ENCODE results near the gene ARHGAP12. TPM values are rescaled to one million over a fixed set of nuclear protein-coding genes. Genes with fewer than 3 reads are reported as not detected.

ARHGAP12 gene
- total RNA-seq, 1 donor from 2014 or later = 21.7 TPM

GRCh38 chr10:31847515-31847914 lies 81.1 kb downstream of the ARHGAP12 start:
- DNase-seq (ENCODE audit: low spot score) = no peak
- intact Hi-C loops (cut with DNase I) = no loop called here

- intact Hi-C loops (cut with DNase I) = no loop called here
- DNase-seq (ENCODE audit: low spot score) = no peak
Measured at GRCh38 chr10:31838709-31839108, 89.9 kb downstream of the ARHGAP12 start.

- DNase-seq (ENCODE audit: low spot score) = no peak
- intact Hi-C loops (cut with DNase I) = no loop called here
Measured at GRCh38 chr10:31838065-31838464, 90.6 kb downstream of the ARHGAP12 start.

- no peak for DNase-seq (ENCODE audit: low spot score)
Measured at GRCh38 chr10:31836569-31837406, 91.8 kb downstream of the ARHGAP12 start.

GRCh38 chr10:31833753-31834152 lies 94.9 kb downstream of the ARHGAP12 start:
- intact Hi-C loops (cut with DNase I) = no loop called here
- DNase-seq (ENCODE audit: low spot score) = no peak

More at GRCh38 chr10:31836569-31837406, 91.8 kb downstream of the ARHGAP12 start:
- intact Hi-C loops (cut with DNase I) = no loop called here

- DNase-seq (ENCODE audit: low spot score) = no peak
- intact Hi-C loops (cut with DNase I) = no loop called here
Measured at GRCh38 chr10:31832261-31832660, 96.4 kb downstream of the ARHGAP12 start.

GRCh38 chr10:31830887-31831286 lies 97.7 kb downstream of the ARHGAP12 start:
- intact Hi-C loops (cut with DNase I) = no loop called here
- DNase-seq (ENCODE audit: low spot score) = no peak

- no peak for DNase-seq (ENCODE audit: low spot score)
- intact Hi-C loops (cut with DNase I) = no loop called here
Measured at GRCh38 chr10:31829776-31830175, 98.9 kb downstream of the ARHGAP12 start.

- DNase-seq (ENCODE audit: low spot score) = no peak
- intact Hi-C loops (cut with DNase I) = no loop called here
Measured at GRCh38 chr10:31823358-31823757, 105.3 kb downstream of the ARHGAP12 start.

GRCh38 chr10:31822616-31823318 lies 105.9 kb downstream of the ARHGAP12 start:
- no peak for DNase-seq (ENCODE audit: low spot score)
- intact Hi-C loops (cut with DNase I) = no loop called here

GRCh38 chr10:31822150-31822549 lies 106.5 kb downstream of the ARHGAP12 start:
- intact Hi-C loops (cut with DNase I) = no loop called here
- DNase-seq (ENCODE audit: low spot score) = no peak

GRCh38 chr10:31820778-31821369 lies 107.8 kb downstream of the ARHGAP12 start:
- intact Hi-C loops (cut with DNase I) = no loop called here
- DNase-seq (ENCODE audit: low spot score) = no peak

GRCh38 chr10:31820096-31820495 lies 108.5 kb downstream of the ARHGAP12 start:
- no peak for DNase-seq (ENCODE audit: low spot score)
- intact Hi-C loops (cut with DNase I) = no loop called here

- no peak for DNase-seq (ENCODE audit: low spot score)
- intact Hi-C loops (cut with DNase I) = loop anchor here (10.0 kb wide), 1 partner anchor 1065 kb away; no protein-coding TSS in a partner anchor
Measured at GRCh38 chr10:31819391-31819820, 109.2 kb downstream of the ARHGAP12 start.

- no peak for DNase-seq (ENCODE audit: low spot score)
- intact Hi-C loops (cut with DNase I) = loop anchor here (10.0 kb wide), 1 partner anchor 1062 kb away; no protein-coding TSS in a partner anchor
Measured at GRCh38 chr10:31816318-31816717, 112.3 kb downstream of the ARHGAP12 start.

- intact Hi-C loops (cut with DNase I) = loop anchor here (2.0 to 5.0 kb wide), 5 partner anchors 101 to 1081 kb away; no protein-coding TSS in a partner anchor
- DNase-seq (ENCODE audit: low spot score) = no peak
Measured at GRCh38 chr10:31808258-31809218, 120.1 kb downstream of the ARHGAP12 start.

- DNase-seq (ENCODE audit: low spot score) = no peak
- intact Hi-C loops (cut with DNase I) = no loop called here
Measured at GRCh38 chr10:31804352-31804810, 124.2 kb downstream of the ARHGAP12 start.

- intact Hi-C loops (cut with DNase I) = no loop called here
- DNase-seq (ENCODE audit: low spot score) = no peak
Measured at GRCh38 chr10:31803606-31804351, 124.9 kb downstream of the ARHGAP12 start.
